Colonic mucosa (tissue), 4 donors: ENCODE measurements around the gene EPHA1. TPM values are rescaled to one million over a fixed set of nuclear protein-coding genes. Genes with fewer than 3 reads are reported as not detected.

Experiments used
- DNase-seq: peaks from one replicate; pipeline ENCODE4 v3.0.0-alpha.2; 2020
- H3K27ac ChIP-seq: fragments of 200-600 bp; one replicate; pipeline ENCODE4 v1.8.0; 2021
- H3K27me3 ChIP-seq: fragments of 200-600 bp; one replicate; pipeline ENCODE4 v1.8.0; 2021
- H3K36me3 ChIP-seq: fragments of 200-600 bp; one replicate; pipeline ENCODE4 v1.8.0; 2021
- H3K4me1 ChIP-seq: fragments of 200-600 bp; one replicate; pipeline ENCODE4 v1.8.0; 2021; ENCODE audit warnings: mild to moderate bottlenecking
- H3K4me3 ChIP-seq: fragments of 200-600 bp; one replicate; pipeline ENCODE4 v1.8.0; 2021
- H3K9ac ChIP-seq, 2 donors: one replicate each; pipeline ENCODE4 v1.7.0; 2013; ENCODE audit warnings: control low read depth in 2 of 2, low read depth in 2 of 2, low read length in 2 of 2
- H3K9me3 ChIP-seq: fragments of 200-600 bp; one replicate; pipeline ENCODE4 v1.8.0; 2021
- intact Hi-C: fragments of 100-400 bp; cut with DNase I; formaldehyde crosslinking; loops from one replicate; pipeline ENCODE4 v1.14.1; 2022
- total RNA-seq, 2 donors: library from RNA; stranded (reverse); fragmentation: NEBNext Ultra II Directional in 1 of 2; extraction: Animal tissue kit (Norgen Biotek cat#: 25700) in 1 of 2; gene quantifications; one replicate each; pipeline ENCODE4 v1.2.1, GENCODE V29; 2021
- TF ChIP-seq, protein P1 (sequence below): fragments of 200-600 bp; IDR thresholded peaks from one replicate; pipeline ENCODE4 v1.8.0; 2022; ENCODE audit warnings: antibody characterized with exemption, mild to moderate bottlenecking
- donor health status: healthy.
- donor health status: DM: no; HTN: no; CAD: no.
- donor health status: DM: no; HTN: no; CAD: no.

The EPHA1 gene
- total RNA-seq, 2 donors from 2014 or later = 16.0 to 18.4 TPM

DNA sequence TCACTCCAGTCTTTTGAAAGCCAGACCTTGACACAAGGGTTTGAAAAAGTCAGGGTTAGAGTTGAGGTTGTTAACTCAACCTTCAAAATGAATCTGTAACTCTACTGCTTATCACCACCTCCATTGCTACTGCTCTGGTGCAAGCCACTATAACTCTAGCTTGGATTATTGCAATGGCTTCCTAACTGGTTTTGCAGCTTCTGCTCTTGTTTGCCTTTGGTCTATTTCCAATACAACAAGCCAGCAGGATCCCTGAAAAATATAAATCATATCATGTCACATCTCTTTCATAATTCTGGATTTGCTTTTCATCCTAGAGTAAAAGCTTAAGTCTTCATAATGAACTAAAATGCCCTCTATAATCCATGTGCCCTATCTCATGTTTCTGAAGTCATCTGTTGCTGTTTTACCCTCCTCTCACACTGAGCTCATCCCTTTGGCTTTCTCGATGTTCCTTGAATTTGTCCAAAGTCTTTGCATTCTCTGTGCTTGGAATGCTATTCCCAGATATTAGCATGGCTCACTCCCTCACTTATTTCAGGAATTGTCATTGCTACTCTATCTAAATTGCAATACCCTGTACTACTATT, 45.5 kb upstream of the EPHA1 start:
- H3K4me1 ChIP-seq = no peaks in the 10 kb centered on the region
- no peaks in the 10 kb centered on the region for H3K27me3 ChIP-seq
- H3K4me3 ChIP-seq = no peak overlapping the region
- no peak for DNase-seq
- TF ChIP-seq, protein P1, sequence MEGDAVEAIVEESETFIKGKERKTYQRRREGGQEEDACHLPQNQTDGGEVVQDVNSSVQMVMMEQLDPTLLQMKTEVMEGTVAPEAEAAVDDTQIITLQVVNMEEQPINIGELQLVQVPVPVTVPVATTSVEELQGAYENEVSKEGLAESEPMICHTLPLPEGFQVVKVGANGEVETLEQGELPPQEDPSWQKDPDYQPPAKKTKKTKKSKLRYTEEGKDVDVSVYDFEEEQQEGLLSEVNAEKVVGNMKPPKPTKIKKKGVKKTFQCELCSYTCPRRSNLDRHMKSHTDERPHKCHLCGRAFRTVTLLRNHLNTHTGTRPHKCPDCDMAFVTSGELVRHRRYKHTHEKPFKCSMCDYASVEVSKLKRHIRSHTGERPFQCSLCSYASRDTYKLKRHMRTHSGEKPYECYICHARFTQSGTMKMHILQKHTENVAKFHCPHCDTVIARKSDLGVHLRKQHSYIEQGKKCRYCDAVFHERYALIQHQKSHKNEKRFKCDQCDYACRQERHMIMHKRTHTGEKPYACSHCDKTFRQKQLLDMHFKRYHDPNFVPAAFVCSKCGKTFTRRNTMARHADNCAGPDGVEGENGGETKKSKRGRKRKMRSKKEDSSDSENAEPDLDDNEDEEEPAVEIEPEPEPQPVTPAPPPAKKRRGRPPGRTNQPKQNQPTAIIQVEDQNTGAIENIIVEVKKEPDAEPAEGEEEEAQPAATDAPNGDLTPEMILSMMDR = no peak
- H3K9me3 ChIP-seq = no peaks in the 10 kb centered on the region
- no peaks in the 10 kb centered on the region for H3K36me3 ChIP-seq
- H3K27ac ChIP-seq = no peak overlapping the region
- intact Hi-C loops = no loop called here
- no peak overlapping the region for H3K9ac ChIP-seq

DNA sequence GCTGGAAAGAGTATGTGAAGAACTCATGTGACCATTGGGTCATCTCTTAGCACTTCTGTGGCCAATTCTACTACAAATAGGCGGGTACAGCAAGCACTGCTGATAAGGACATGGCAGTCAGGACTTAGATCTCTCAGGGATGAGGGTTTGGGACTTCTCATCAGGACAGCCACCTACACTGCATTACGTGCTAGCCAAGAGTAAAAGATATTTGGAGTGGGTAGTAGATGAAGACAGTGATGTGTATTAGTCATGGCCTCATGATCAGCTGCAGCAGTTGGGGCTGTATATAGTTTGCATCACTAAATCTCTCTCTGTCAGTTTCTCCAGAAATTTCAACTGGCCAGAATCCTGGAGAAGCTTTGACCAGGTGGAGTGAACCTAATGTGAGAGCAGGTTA, 43.8 kb upstream of the EPHA1 start:
- Histone ChIP-seq H3K36me3 (no peaks in the 10 kb centered on the region), H3K9ac (no peak overlapping the region), H3K9me3 (no peaks in the 10 kb centered on the region), H3K4me1 (no peaks in the 10 kb centered on the region), H3K27ac (no peak overlapping the region), H3K4me3 (no peak overlapping the region), H3K27me3 (no peaks in the 10 kb centered on the region)
- TF ChIP-seq, protein P1 = no peak
- intact Hi-C loops = no loop called here
- no peak for DNase-seq

DNA sequence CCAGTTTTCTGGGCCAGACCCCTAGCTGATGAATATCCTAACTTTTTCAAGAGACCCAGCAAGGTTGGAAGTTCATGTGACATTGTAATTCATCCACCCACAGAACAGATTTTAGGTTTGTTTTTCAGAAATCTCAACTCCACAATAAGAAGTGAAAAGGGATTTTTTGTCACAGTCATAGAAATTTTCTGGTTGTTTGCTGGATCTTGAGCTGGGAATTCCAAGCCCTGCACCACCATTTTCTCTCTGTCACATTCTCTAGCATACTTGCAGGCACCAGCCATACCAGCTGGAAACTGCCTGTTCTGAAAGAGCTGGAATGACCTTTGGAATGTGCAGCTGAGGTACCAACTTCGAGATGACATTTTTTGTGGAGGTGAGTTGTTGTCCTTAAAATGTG, 43.1 kb upstream of the EPHA1 start:
- Histone ChIP-seq H3K4me1 (no peaks in the 10 kb centered on the region), H3K36me3 (no peaks in the 10 kb centered on the region), H3K27ac (no peak overlapping the region), H3K27me3 (no peaks in the 10 kb centered on the region), H3K9me3 (no peaks in the 10 kb centered on the region), H3K9ac (no peak overlapping the region), H3K4me3 (no peak overlapping the region)
- DNase-seq = no peak
- TF ChIP-seq, protein P1 = no peak
- intact Hi-C loops = no loop called here

- no peaks in the 10 kb centered on the region for H3K27me3 ChIP-seq
- H3K27ac ChIP-seq = no peak overlapping the region
- TF ChIP-seq, protein P1 = no peak
- no peak for DNase-seq
- no peak overlapping the region for H3K4me3 ChIP-seq
- no peaks in the 10 kb centered on the region for H3K36me3 ChIP-seq
- no peaks in the 10 kb centered on the region for H3K4me1 ChIP-seq
- no peaks in the 10 kb centered on the region for H3K9me3 ChIP-seq
- no peak overlapping the region for H3K9ac ChIP-seq
- intact Hi-C loops = no loop called here
These were observed 42.5 kb upstream of the EPHA1 start for GRCh38 chr7:143451122-143451521.

DNA sequence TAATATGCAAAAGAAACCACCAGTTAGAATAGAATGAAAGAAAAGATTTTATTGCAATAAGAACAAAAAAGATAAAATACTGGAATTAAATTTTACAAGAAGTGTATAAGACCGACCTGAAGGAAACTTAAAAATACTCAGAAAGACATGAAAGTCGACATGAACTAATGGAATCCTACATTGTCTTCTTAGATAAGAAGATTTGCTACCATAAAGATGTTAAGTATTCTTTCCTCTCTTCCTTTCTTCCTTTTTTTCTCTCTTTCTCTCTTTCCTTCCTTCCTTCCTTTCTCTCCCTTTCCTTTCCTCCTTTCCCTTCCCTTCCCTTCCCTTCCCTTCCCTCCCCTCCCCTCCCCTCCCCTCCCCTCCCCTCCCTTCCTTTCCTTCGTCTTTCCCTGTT, 41.1 kb upstream of the EPHA1 start:
- TF ChIP-seq, protein P1 = no peak
- Histone ChIP-seq H3K27me3 (no peaks in the 10 kb centered on the region), H3K4me1 (no peaks in the 10 kb centered on the region), H3K9ac (no peak overlapping the region), H3K4me3 (no peak overlapping the region), H3K36me3 (no peaks in the 10 kb centered on the region), H3K27ac (no peak overlapping the region), H3K9me3 (no peaks in the 10 kb centered on the region)
- intact Hi-C loops = no loop called here
- DNase-seq = no peak
